GM18517 (cell line): ENCODE measurements around the gene C20orf141.
"Not testable (repeated sequence)": the region's sequence is repeated elsewhere in the genome, so short reads cannot be mapped to it uniquely, and the experiment has no call there.

Experiments used
- ATAC-seq: cut with Tn5 transposase; IDR thresholded peaks from one replicate; pipeline ENCODE4 v1.9.1; 2021; ENCODE audit warnings: mild to moderate bottlenecking, moderate library complexity; ENCODE audit not compliant: unreplicated experiment

The C20orf141 gene

GRCh38 chr20:2799271-2799670, 15.5 kb upstream of the C20orf141 start:
- ATAC-seq: no peak

DNA sequence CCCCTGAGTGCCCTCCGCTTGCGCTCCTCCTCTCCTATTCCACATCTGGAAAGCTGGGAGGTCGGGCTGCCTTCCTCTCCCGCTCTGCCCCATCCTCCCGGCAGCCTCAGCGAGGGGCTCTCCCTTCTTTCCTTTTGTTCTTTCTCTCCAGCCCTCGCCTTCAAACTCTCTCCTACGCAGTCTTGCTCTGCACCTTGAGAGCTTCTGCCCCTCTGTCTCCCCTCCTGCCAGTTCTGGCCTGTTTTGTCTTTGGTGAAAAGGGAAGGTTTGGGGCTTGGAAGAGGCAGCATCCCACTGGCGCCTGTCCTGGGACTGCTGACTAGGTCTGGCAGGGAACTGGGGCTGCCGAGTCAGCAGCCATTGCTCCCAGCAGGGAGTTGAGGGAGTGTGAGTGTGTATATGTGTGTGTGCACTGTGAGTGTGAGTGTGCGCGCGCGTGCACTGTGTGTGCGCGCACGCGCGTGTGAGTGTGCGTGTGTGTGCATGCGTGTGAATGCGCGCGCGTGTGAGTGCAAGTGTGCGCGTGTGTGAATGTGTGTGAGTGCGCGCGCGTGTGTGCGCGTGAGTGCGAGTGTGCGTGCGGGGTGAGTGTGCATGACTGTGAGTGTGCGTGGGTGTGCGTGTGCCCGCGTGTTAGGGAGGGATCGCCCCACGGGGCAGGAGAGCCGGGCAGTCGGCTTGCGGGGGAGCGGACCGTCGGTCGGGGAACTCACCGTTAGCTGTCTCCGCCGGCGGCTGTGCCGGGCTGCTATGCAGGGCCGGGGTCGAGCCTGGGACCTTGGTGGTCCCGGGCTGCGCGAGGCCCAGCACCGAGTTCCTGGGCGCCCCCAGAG, 14.9 kb upstream of the C20orf141 start:
- no peak for ATAC-seq

DNA sequence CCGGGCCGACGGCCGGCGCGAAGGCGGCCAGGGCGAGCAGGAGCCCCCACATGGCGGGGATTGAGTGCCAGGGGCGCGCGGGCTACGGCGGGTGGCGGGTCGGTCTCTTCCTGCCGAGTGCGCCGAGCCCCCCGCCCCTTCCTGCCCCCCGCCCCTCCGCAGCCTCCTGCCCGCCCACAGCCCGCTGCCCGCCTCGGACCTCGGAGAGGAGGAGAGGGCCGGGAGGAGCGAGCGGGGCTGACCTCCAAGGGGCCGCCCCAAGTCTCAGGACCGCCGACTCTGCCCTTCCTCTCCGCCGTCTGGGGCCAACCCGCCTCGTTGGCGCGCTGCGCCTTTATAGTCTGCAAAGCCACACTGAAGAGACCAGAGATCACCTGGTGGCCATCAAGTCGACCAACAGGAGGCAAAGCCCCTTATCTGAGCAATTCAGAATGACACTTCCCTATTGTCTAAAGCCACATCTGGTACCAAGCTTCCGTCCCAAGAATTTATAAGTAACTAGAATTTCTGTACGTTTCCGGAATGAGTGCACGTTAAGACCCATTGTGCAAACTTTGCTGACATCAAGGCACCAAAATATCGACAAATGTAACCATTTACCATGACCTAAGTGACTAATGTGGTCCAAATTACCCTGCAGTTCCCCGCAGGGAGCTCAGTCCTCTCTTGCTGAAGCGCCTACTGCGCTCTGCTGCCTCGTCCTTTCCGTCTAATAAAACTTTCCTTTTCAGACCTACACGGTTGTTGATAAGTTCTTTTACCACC, 14.1 kb upstream of the C20orf141 start, which contains the start of gene CPXM1:
Gene CPXM1, minus strand, starts transcription at position 107 of the 765 bp plus-strand sequence. Its CDS starts 55 bp downstream, at position 52.
- peak; percentile 74 for ATAC-seq

DNA sequence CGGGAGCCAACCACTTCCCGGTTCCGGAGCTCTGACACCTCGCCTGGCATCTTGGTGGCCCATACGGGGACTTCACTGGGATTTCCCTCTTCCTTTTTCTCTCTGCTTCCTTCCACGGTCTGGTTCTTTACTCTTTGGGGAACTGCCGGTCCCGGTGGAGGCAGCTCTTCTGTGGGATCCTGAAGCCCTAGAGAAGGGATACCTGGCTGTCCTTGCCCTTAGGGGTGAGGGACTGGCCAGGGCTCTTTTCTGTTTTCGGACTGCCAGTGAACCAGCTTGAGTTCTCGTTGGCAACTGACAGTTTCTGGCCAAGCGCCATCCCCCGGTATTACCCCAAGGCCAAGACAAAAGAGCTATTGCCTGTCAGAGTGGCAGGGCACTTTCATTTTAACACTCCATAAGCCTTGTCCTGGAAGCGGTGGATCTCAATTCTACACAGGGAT, 13.5 kb upstream of the C20orf141 start:
- no peak for ATAC-seq

DNA sequence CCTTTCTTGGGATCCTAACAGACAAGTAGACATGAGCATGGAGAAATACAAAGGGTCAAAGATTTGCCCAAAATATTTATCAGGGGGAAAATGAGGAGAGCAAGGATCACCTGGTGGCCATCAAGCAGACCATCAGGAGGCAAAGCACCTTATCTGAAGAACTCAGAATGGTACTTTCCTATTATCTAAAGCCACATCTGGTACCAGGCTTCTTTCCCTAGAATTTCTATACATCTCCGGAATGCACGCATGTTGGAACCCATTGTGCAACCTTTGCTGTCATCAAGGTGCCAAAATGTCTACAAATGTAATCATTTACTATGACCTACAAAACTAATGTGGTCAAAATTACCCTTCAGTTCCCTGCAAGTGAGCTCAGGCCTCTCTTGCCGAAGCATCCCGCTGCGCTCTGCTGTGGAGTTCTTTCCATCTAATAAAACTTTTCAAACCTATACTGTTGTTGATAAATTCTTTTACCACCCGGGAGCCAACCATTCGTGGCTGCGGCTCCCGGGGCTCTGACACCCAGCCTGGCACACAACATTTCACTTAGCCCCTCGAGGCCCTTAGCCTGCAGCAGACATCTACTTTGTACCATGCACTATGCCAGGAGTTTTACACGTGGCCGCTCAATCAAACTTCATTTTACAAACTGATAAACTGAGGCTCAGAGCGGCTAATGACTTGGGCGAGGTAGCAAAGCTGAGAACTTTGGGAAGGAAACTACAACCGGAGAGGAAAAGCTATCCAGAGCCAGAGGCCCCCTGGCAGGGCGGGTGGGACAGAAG, 10.6 kb upstream of the C20orf141 start:
- no peak for ATAC-seq

GRCh38 chr20:2804852-2805688, 9.7 kb upstream of the C20orf141 start:
- ATAC-seq: no peak

GRCh38 chr20:2805689-2806350, 9.0 kb upstream of the C20orf141 start:
- no peak for ATAC-seq

GRCh38 chr20:2806351-2806701, 8.5 kb upstream of the C20orf141 start:
- no peak for ATAC-seq

- no peak for ATAC-seq
Measured at GRCh38 chr20:2807019-2807418, 7.8 kb upstream of the C20orf141 start.

- ATAC-seq: not testable (repeated sequence)
Measured at GRCh38 chr20:2807929-2808328, 6.9 kb upstream of the C20orf141 start.

DNA sequence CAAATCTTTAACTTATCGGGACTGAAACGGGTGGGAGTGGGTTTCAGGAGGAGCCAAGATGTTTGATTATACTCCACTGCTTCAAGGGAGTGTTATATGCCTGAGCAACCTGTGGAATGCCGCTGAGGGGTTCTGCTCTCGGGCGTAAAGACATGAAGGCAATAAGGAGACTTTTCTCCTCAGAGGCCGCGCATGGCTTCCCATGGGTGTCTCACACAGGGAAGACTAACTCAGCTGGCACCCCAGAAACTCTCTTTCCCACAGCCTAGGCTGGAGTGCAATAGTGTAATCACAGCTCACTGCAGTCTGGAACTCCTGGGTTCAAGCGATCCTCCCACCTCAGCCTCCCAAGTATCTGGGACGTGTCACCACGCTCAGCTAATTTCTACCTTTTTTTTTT, 5.1 kb upstream of the C20orf141 start:
- ATAC-seq: no peak

GRCh38 chr20:2812189-2812588, 2.6 kb upstream of the C20orf141 start:
- ATAC-seq: no peak

GRCh38 chr20:2814076-2814475, 711 bp upstream of the C20orf141 start:
- ATAC-seq: no peak

DNA sequence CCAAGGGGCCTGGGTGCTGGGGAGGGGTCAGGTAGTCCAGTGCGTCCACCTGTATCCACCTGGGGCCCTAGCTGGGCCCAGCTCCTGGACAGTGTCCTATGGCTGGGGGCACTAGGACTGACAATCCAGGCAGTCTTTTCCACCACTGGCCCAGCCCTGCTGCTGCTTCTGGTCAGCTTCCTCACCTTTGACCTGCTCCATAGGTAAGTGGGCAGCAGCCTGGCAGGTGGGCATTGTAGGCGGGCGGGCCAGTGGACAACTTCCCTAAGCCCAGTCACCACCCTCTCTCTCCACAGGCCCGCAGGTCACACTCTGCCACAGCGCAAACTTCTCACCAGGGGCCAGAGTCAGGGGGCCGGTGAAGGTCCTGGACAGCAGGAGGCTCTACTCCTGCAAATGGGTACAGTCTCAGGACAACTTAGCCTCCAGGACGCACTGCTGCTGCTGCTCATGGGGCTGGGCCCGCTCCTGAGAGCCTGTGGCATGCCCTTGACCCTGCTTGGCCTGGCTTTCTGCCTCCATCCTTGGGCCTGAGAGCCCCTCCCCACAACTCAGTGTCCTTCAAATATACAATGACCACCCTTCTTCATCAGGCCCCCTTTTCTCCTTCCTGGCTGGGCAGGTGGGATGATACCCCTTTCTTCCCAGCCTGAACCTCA, 584 bp downstream of the C20orf141 start:
- no peak for ATAC-seq

GRCh38 chr20:2816030-2816582, 1.3 kb downstream of the C20orf141 start, which contains the start of gene TMEM239:
Gene TMEM239, plus strand, starts transcription at chr20:2816364. Its CDS starts 191 bp downstream, at chr20:2816555.
- ATAC-seq: no peak

- ATAC-seq: no peak
Measured at GRCh38 chr20:2816583-2817340, 2.0 kb downstream of the C20orf141 start.

- no peak for ATAC-seq
Measured at GRCh38 chr20:2817341-2817726, 2.5 kb downstream of the C20orf141 start.
